Lower leg skin (tissue), 3 donors: Measurements from ENCODE around the gene PTPN5.
"Not testable (repeated sequence)": the region's sequence is repeated elsewhere in the genome, so short reads cannot be mapped to it uniquely, and the experiment has no call there.

Source experiments
- CTCF ChIP-seq, 3 donors: fragments of 450-650 bp; IDR thresholded peaks; one replicate each; pipeline ENCODE4 v1.5.1; 2016; ENCODE audit warnings: antibody characterized with exemption in 3 of 3, mild to moderate bottlenecking in 3 of 3, moderate library complexity in 2 of 3
- POLR2A ChIP-seq, 2 donors: fragments of 450-650 bp; IDR thresholded peaks; one replicate each; pipeline ENCODE4 v1.6.1; 2016 to 2017; ENCODE audit warnings: antibody characterized with exemption in 2 of 2, mild to moderate bottlenecking in 1 of 2, moderate library complexity in 1 of 2

GRCh38 chr11:18681949-18682348 is 109.6 kb downstream of the PTPN5 start:
- not testable (repeated sequence) for TF ChIP-seq CTCF, POLR2A (IDR thresholded peaks at IDR 0.05)
